ENCODE measurements around the gene PRKG1. TPM values are rescaled to one million over a fixed set of nuclear protein-coding genes. Genes with fewer than 3 reads are reported as not detected.

Gene PRKG1
- total and polyA plus RNA-seq, 2 donors (not counting 1 experiment from before 2014, with no cell fraction given): 45.8 to 71.8 TPM

- H3K4me2 ChIP-seq (ENCODE audit: extremely low read depth, insufficient read depth, low read length): no peak overlapping the region
- no peak overlapping the region for H3K9ac ChIP-seq (ENCODE audit: insufficient read depth, low read length)
- TF ChIP-seq EZH2 (IDR thresholded peaks at IDR 0.05; ENCODE audit: low read length, missing control alignments) (no peak), CTCF (conservative IDR thresholded peaks at IDR 0.05 in 1 of 2, IDR thresholded peaks at IDR 0.05 in 1 of 2; ENCODE audit: low read depth in 1 of 2, low read length in 2 of 2) (no peak)
- H3K9me3 ChIP-seq (ENCODE audit: control insufficient read depth, insufficient read depth, low read depth, low read length): no peaks in the 10 kb centered on the region
- H2AFZ ChIP-seq (ENCODE audit: low read length): no peak overlapping the region
- H3K4me3 ChIP-seq (replicated peaks in 1 of 4; ENCODE audit: control extremely low read depth in 1 of 4, insufficient read depth in 1 of 4, low read depth in 3 of 4, low read length in 4 of 4): no peak overlapping the region
- no peaks in the 10 kb centered on the region for H3K36me3 ChIP-seq (ENCODE audit: control insufficient read depth, insufficient read depth, low read length)
- no peaks in the 10 kb centered on the region for H4K20me1 ChIP-seq (ENCODE audit: control insufficient read depth, extremely low read depth, insufficient read depth, low read length)
- peaks cover 6% of the 10 kb centered on the region for H3K4me1 ChIP-seq (ENCODE audit: control insufficient read depth, extremely low read depth, insufficient read depth, low read length)
- no peaks in the 10 kb centered on the region for H3K27me3 ChIP-seq (ENCODE audit: control insufficient read depth, insufficient read depth, low read length)
- H3K27ac ChIP-seq (ENCODE audit: insufficient read depth, low read length): no peak overlapping the region
- no peak for DNase-seq (ENCODE audit: low read depth in 2 of 2)
- H3K79me2 ChIP-seq (ENCODE audit: control insufficient read depth, insufficient read depth, low read length): peaks cover 1% of the 10 kb centered on the region
These were observed 64.9 kb downstream of the PRKG1 start for GRCh38 chr10:51139176-51139575.

- Histone ChIP-seq H3K79me2 (ENCODE audit: control insufficient read depth, insufficient read depth, low read length) (peaks cover 3% of the 10 kb centered on the region), H3K4me1 (ENCODE audit: control insufficient read depth, extremely low read depth, insufficient read depth, low read length) (peaks cover 6% of the 10 kb centered on the region), H3K4me2 (ENCODE audit: extremely low read depth, insufficient read depth, low read length) (no peak overlapping the region), H3K36me3 (ENCODE audit: control insufficient read depth, insufficient read depth, low read length) (no peaks in the 10 kb centered on the region), H3K4me3 (replicated peaks in 1 of 4; ENCODE audit: control extremely low read depth in 1 of 4, insufficient read depth in 1 of 4, low read depth in 3 of 4, low read length in 4 of 4) (no peak overlapping the region), H2AFZ (ENCODE audit: low read length) (no peak overlapping the region), H3K27me3 (ENCODE audit: control insufficient read depth, insufficient read depth, low read length) (no peaks in the 10 kb centered on the region), H3K9ac (ENCODE audit: insufficient read depth, low read length) (no peak overlapping the region), H3K9me3 (ENCODE audit: control insufficient read depth, insufficient read depth, low read depth, low read length) (no peaks in the 10 kb centered on the region), H4K20me1 (ENCODE audit: control insufficient read depth, extremely low read depth, insufficient read depth, low read length) (no peaks in the 10 kb centered on the region), H3K27ac (ENCODE audit: insufficient read depth, low read length) (no peak overlapping the region)
- no peak for DNase-seq (ENCODE audit: low read depth in 2 of 2)
- TF ChIP-seq CTCF (conservative IDR thresholded peaks at IDR 0.05 in 1 of 2, IDR thresholded peaks at IDR 0.05 in 1 of 2; ENCODE audit: low read depth in 1 of 2, low read length in 2 of 2): no peak
- TF ChIP-seq EZH2 (IDR thresholded peaks at IDR 0.05; ENCODE audit: low read length, missing control alignments): no peak
These were observed 66.7 kb downstream of the PRKG1 start for GRCh38 chr10:51141010-51141409.

- DNase-seq (ENCODE audit: low read depth in 2 of 2): no peak
- Histone ChIP-seq H3K9me3 (ENCODE audit: control insufficient read depth, insufficient read depth, low read depth, low read length) (no peaks in the 10 kb centered on the region), H3K27me3 (ENCODE audit: control insufficient read depth, insufficient read depth, low read length) (no peaks in the 10 kb centered on the region), H3K4me2 (ENCODE audit: extremely low read depth, insufficient read depth, low read length) (no peak overlapping the region), H3K9ac (ENCODE audit: insufficient read depth, low read length) (no peak overlapping the region), H2AFZ (ENCODE audit: low read length) (no peak overlapping the region), H3K4me3 (replicated peaks in 1 of 4; ENCODE audit: control extremely low read depth in 1 of 4, insufficient read depth in 1 of 4, low read depth in 3 of 4, low read length in 4 of 4) (no peak overlapping the region), H4K20me1 (ENCODE audit: control insufficient read depth, extremely low read depth, insufficient read depth, low read length) (no peaks in the 10 kb centered on the region), H3K4me1 (ENCODE audit: control insufficient read depth, extremely low read depth, insufficient read depth, low read length) (no peaks in the 10 kb centered on the region), H3K36me3 (ENCODE audit: control insufficient read depth, insufficient read depth, low read length) (no peaks in the 10 kb centered on the region), H3K79me2 (ENCODE audit: control insufficient read depth, insufficient read depth, low read length) (peaks cover 2% of the 10 kb centered on the region), H3K27ac (ENCODE audit: insufficient read depth, low read length) (no peak overlapping the region)
- TF ChIP-seq CTCF (conservative IDR thresholded peaks at IDR 0.05 in 1 of 2, IDR thresholded peaks at IDR 0.05 in 1 of 2; ENCODE audit: low read depth in 1 of 2, low read length in 2 of 2) (no peak), EZH2 (IDR thresholded peaks at IDR 0.05; ENCODE audit: low read length, missing control alignments) (no peak)
These were observed 70.0 kb downstream of the PRKG1 start for GRCh38 chr10:51144161-51144781.
